CD14-positive monocyte (primary cell): ENCODE measurements around the gene PDE4B. TPM values are rescaled to one million over a fixed set of nuclear protein-coding genes. Genes with fewer than 3 reads are reported as not detected.

Experiments
- DNase-seq, 3 donors: peaks; one replicate each; pipeline ENCODE4 v3.0.0-alpha.2; 2011 to 2022
- H2AFZ ChIP-seq: 2 replicates; pipeline ENCODE4 v1.6.0; 2012; ENCODE audit warnings: mild to moderate bottlenecking, low read depth, low read length, inconsistent platforms; ENCODE audit not compliant: insufficient read depth, poor library complexity, severe bottlenecking
- H3K27ac ChIP-seq, 2 donors: 1 replicate in 1 of 2; 2 replicates in 1 of 2; pipeline ENCODE4 v1.5.1; 2012 to 2013; ENCODE audit warnings: low read length in 2 of 2, control low read depth in 1 of 2, inconsistent platforms in 1 of 2, low read depth in 1 of 2, mild to moderate bottlenecking in 1 of 2
- H3K27me3 ChIP-seq, 2 donors: one replicate each; pipeline versions ENCODE4 v1.6.0 to v1.6.1; 2011 to 2013; ENCODE audit warnings: low read length in 2 of 2; ENCODE audit not compliant: control insufficient read depth in 2 of 2, insufficient read depth in 2 of 2
- H3K36me3 ChIP-seq, 2 donors: replicated peaks in 1 of 2; 1 replicate in 1 of 2; 2 replicates in 1 of 2; pipeline versions ENCODE4 v1.5.1 to v1.6.1; 2012 to 2013; ENCODE audit warnings: low read length in 2 of 2, control low read depth in 1 of 2, inconsistent platforms in 1 of 2, mild to moderate bottlenecking in 1 of 2; ENCODE audit not compliant: insufficient read depth in 2 of 2, control insufficient read depth in 1 of 2
- H3K4me1 ChIP-seq, 2 donors: 1 replicate in 1 of 2; 2 replicates in 1 of 2; pipeline versions ENCODE4 v1.5.1 to v1.6.1; 2012 to 2013; ENCODE audit warnings: low read length in 2 of 2, control low read depth in 1 of 2, inconsistent platforms in 1 of 2, mild to moderate bottlenecking in 1 of 2, moderate library complexity in 1 of 2; ENCODE audit not compliant: insufficient read depth in 2 of 2, control insufficient read depth in 1 of 2
- H3K4me2 ChIP-seq: replicated peaks from 2 replicates; pipeline ENCODE3; 2012; ENCODE audit warnings: low read length, moderate library complexity, mild to moderate bottlenecking; ENCODE audit not compliant: poor library complexity, severe bottlenecking; ENCODE audit errors: extremely low read depth
- H3K4me3 ChIP-seq, 3 experiments: fragments of 200-600 bp in 1 of 3; sonication (generic) in 1 of 3; replicated peaks in 1 of 3; 1 replicate in 2 of 3; 2 replicates in 1 of 3; pipeline ENCODE4 v1.5.1; 2011 to 2013; ENCODE audit warnings: low read length in 3 of 3, mild to moderate bottlenecking in 3 of 3, control low read depth in 2 of 3, low read depth in 2 of 3, inconsistent platforms in 1 of 3, moderate library complexity in 1 of 3
- H3K79me2 ChIP-seq: 2 replicates; pipeline ENCODE4 v1.6.0; 2012; ENCODE audit warnings: mild to moderate bottlenecking, control low read depth, inconsistent platforms, low read length, moderate library complexity; ENCODE audit not compliant: insufficient read depth
- H3K9ac ChIP-seq: 2 replicates; pipeline ENCODE4 v1.6.0; 2017; ENCODE audit warnings: low read length, mild to moderate bottlenecking; ENCODE audit not compliant: insufficient read depth, poor library complexity, severe bottlenecking
- H3K9me3 ChIP-seq, 2 donors: replicated peaks in 1 of 2; 1 replicate in 1 of 2; 2 replicates in 1 of 2; pipeline versions ENCODE4 v1.5.1 to v1.6.1; 2012 to 2013; ENCODE audit warnings: low read length in 2 of 2, control low read depth in 1 of 2; ENCODE audit not compliant: control insufficient read depth in 1 of 2, insufficient read depth in 1 of 2
- H4K20me1 ChIP-seq: 2 replicates; pipeline ENCODE4 v1.6.0; 2012; ENCODE audit warnings: mild to moderate bottlenecking, low read length, control low read depth, moderate library complexity; ENCODE audit not compliant: insufficient read depth
- H3K27ac Mint-ChIP-seq, 7 donors: one replicate each; pipeline ENCODE4 v1.8.0; 2020; ENCODE audit warnings: mild to moderate bottlenecking in 7 of 7, mixed read lengths in 7 of 7, moderate library complexity in 6 of 7, inconsistent platforms in 2 of 7
- H3K27me3 Mint-ChIP-seq, 3 donors: one replicate each; pipeline ENCODE4 v1.8.0; 2021 to 2022; ENCODE audit warnings: low read depth in 3 of 3, mild to moderate bottlenecking in 3 of 3, mixed read lengths in 3 of 3, moderate library complexity in 3 of 3, inconsistent platforms in 1 of 3
- H3K36me3 Mint-ChIP-seq, 2 donors: one replicate each; pipeline ENCODE4 v1.8.0; 2020; ENCODE audit warnings: mixed read lengths in 2 of 2, inconsistent platforms in 1 of 2, mild to moderate bottlenecking in 1 of 2
- H3K4me1 Mint-ChIP-seq: one replicate; pipeline ENCODE4 v1.8.0; 2020; ENCODE audit warnings: mild to moderate bottlenecking, mixed read lengths
- H3K4me3 Mint-ChIP-seq, 2 donors: one replicate each; pipeline ENCODE4 v1.8.0; 2020; ENCODE audit warnings: mild to moderate bottlenecking in 2 of 2, mixed read lengths in 2 of 2, moderate library complexity in 1 of 2
- H3K9me3 Mint-ChIP-seq, 7 donors: one replicate each; pipeline ENCODE4 v1.8.0; 2020 to 2022; ENCODE audit warnings: mixed read lengths in 7 of 7, mild to moderate bottlenecking in 6 of 7, moderate library complexity in 6 of 7, inconsistent platforms in 2 of 7
- CTCF ChIP-seq: fragments of 200-600 bp; IDR thresholded peaks from one replicate; pipeline ENCODE4 v1.8.0; 2022; ENCODE audit warnings: antibody characterized with exemption, mild to moderate bottlenecking
- WGBS: methylation state at CpG from one replicate; pipeline ENCODE4 v1.1.5; 2013; ENCODE audit warnings: missing lambda C conversion rate; ENCODE audit not compliant: insufficient coverage; 5-methylcytosine and 5-hydroxymethylcytosine counted together
- intact Hi-C, 2 donors: fragments of 100-400 bp; cut with micrococcal nuclease; formaldehyde crosslinking; loops; one replicate each; pipeline versions ENCODE4 v1.15.0 to v1.15.1; 2023
- polyA plus RNA-seq, 3 donors: library from polyadenylated mRNA; depleted of rRNA in 1 of 3; unstranded in 2 of 3; stranded (reverse) in 1 of 3; fragments of 300-500 nt in 2 of 3; fragments of >200 nt in 1 of 3; fragmentation: Illumina TruSeq in 2 of 3; gene quantifications; 1 replicate in 2 of 3; 2 replicates in 1 of 3; pipeline ENCODE4 v1.2.3, GENCODE V29; 2012 to 2021

PDE4B gene
- polyA plus RNA-seq, 3 donors = 17.2 to 52.8 (median 25.2) TPM

GRCh38 chr1:66147226-66147835 lies 354.6 kb downstream of the PDE4B start:
- H3K27me3 Mint-ChIP-seq = peaks cover 0 to 1% (median 0%) of the 10 kb centered on the region in 3 donors
- Histone ChIP-seq H3K36me3 (no peaks in the 10 kb centered on the region), H3K4me1 (no peaks in the 10 kb centered on the region), H2AFZ (no peak overlapping the region), H3K9ac (no peak overlapping the region), H3K27me3 (no peaks in the 10 kb centered on the region), H3K4me2 (no peak overlapping the region), H3K4me3 (no peak overlapping the region), H3K79me2 (no peaks in the 10 kb centered on the region), H3K9me3 (no peaks in the 10 kb centered on the region), H4K20me1 (no peaks in the 10 kb centered on the region), H3K27ac (no peak overlapping the region)
- DNase-seq = no peak
- H3K4me3 Mint-ChIP-seq = no peak overlapping the region
- H3K4me1 Mint-ChIP-seq = no peaks in the 10 kb centered on the region
- intact Hi-C loops = no loop called here
- TF ChIP-seq CTCF = no peak
- H3K27ac Mint-ChIP-seq = no peak overlapping the region
- H3K36me3 Mint-ChIP-seq = no peaks in the 10 kb centered on the region
- WGBS = 100% methylated on average over 2 of the region's 4 CpGs
- H3K9me3 Mint-ChIP-seq = peaks cover 0 to 2% (median 0%) of the 10 kb centered on the region in 7 donors

GRCh38 chr1:66152034-66152433 lies 359.3 kb downstream of the PDE4B start:
- H3K27me3 ChIP-seq = no peaks in the 10 kb centered on the region
- Mint-ChIP-seq H3K27ac (no peak overlapping the region), H3K36me3 (no peaks in the 10 kb centered on the region), H3K9me3 (no peaks in the 10 kb centered on the region), H3K27me3 (peaks cover 0 to 2% (median 0%) of the 10 kb centered on the region in 3 donors), H3K4me1 (no peaks in the 10 kb centered on the region), H3K4me3 (no peak overlapping the region)
- intact Hi-C loops = no loop called here
- no peak overlapping the region for H3K4me2 ChIP-seq
- no peaks in the 10 kb centered on the region for H3K36me3 ChIP-seq
- H4K20me1 ChIP-seq = no peaks in the 10 kb centered on the region
- no peak overlapping the region for H3K4me3 ChIP-seq
- TF ChIP-seq CTCF = no peak
- DNase-seq = no peak
- no peaks in the 10 kb centered on the region for H3K9me3 ChIP-seq
- H3K9ac ChIP-seq = no peak overlapping the region
- H3K27ac ChIP-seq = no peak overlapping the region
- no peaks in the 10 kb centered on the region for H3K79me2 ChIP-seq
- no peaks in the 10 kb centered on the region for H3K4me1 ChIP-seq
- no peak overlapping the region for H2AFZ ChIP-seq
